ENCODE measurements around the gene GARIN5A.

DNA sequence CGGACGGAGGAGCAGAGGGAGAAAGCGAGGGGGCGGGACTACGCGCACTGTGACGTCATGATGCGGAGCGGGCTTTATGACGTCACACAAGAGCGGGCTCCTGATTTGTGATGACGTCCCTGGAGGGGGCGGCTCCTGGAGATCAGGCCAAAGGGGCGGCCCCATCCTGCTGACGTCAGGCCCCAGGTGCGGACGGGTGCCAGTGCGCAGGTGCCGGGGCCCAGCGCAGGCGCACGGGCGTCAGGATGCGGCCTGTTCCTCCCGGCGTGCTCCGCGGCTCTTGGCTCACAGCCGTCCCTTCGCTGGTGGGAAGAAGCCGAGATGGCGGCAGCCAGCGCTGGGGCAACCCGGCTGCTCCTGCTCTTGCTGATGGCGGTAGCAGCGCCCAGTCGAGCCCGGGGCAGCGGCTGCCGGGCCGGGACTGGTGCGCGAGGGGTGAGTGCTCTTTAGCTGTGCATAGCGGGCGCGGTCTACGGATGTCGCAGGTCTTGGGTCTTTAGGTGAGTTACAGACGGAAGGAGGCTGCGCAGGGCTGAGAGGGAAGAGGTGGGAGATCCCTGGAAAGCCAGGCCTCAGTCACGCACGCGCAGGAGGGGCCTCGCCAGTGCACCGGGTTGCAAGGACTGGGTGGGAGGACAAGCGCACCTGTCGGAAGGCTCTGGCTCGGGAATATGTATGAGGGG is at the start of gene GARIN5A, which contains the start of gene EMC10:
- TF ChIP-seq CTCF (IDR thresholded peaks at IDR 0.05) = no peak
- no peak for TF ChIP-seq ZFX (IDR thresholded peaks at IDR 0.05; ENCODE audit: borderline replicate concordance)
